SK-N-DZ (cell line): ENCODE results near the gene MFAP4.

Experiments
- DNase-seq: peaks from one replicate; pipeline ENCODE4 v3.0.0-alpha.2; 2015; ENCODE audit warnings: low spot score

MFAP4 gene

GRCh38 chr17:19386051-19386929, 700 bp downstream of the MFAP4 start:
- DNase-seq, result no peak

- DNase-seq, result no peak
Measured at GRCh38 chr17:19385521-19385983, 1.4 kb downstream of the MFAP4 start.

- DNase-seq, result no peak
Measured at GRCh38 chr17:19384723-19385391, 2.1 kb downstream of the MFAP4 start.

- no peak for DNase-seq
Measured at GRCh38 chr17:19383681-19384470, 3.1 kb downstream of the MFAP4 start.

GRCh38 chr17:19382531-19383444, 4.2 kb downstream of the MFAP4 start:
- DNase-seq, result no peak

- DNase-seq, result no peak
Measured at GRCh38 chr17:19381741-19382444, 5.1 kb downstream of the MFAP4 start.

- DNase-seq, result no peak
Measured at GRCh38 chr17:19381361-19381740, 5.6 kb downstream of the MFAP4 start.

GRCh38 chr17:19380481-19381301, 6.3 kb downstream of the MFAP4 start:
- no peak for DNase-seq

GRCh38 chr17:19379361-19380065, 7.5 kb downstream of the MFAP4 start:
- no peak for DNase-seq

GRCh38 chr17:19378416-19379360, 8.3 kb downstream of the MFAP4 start, which contains the start of gene MAPK7:
MAPK7 (plus strand) TSS chr17:19378498; CDS start chr17:19378901, 403 bp downstream.
- no peak for DNase-seq

GRCh38 chr17:19377602-19378415, 9.2 kb downstream of the MFAP4 start:
- peak; percentile 99 for DNase-seq

GRCh38 chr17:19376811-19377210, 10.2 kb downstream of the MFAP4 start:
- no peak for DNase-seq

GRCh38 chr17:19375732-19376131, 11.3 kb downstream of the MFAP4 start:
- no peak for DNase-seq

- DNase-seq, result no peak
Measured at GRCh38 chr17:19374136-19374535, 12.9 kb downstream of the MFAP4 start.

GRCh38 chr17:19372866-19373504, 14.0 kb downstream of the MFAP4 start:
- DNase-seq, result no peak

GRCh38 chr17:19372439-19372838, 14.6 kb downstream of the MFAP4 start:
- no peak for DNase-seq
